NCI-H2171 (cell line): ENCODE data around the gene PRRT1.
A peak's percentile ranks its signal among the peaks of the same experiment; 100 is the strongest.

Experiments
- DNase-seq: peaks from one replicate; lab custom pipeline; 2025; lab: John Stamatoyannopoulos, UW

PRRT1 gene

DNA sequence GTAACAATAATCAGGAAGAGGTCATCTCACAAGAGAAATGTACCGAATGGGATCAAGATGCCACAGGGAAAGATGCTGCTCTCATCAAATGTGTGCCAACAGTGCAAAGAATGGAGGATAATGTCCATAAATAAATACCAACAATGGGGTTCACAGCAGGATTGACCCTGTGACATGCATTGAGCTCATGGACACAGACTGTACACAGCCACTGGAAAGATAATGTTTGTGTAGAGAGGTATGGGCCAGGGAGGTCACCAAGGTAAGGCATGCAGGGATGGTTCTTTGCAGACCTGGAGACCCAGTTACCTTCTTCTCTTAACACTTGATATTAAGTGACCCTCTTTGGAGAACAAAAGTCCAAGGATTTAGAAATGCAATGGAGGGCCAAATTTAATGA, 22.7 kb upstream of the PRRT1 start:
- DNase-seq = no peak

GRCh38 chr6:32173051-32173727, 21.4 kb upstream of the PRRT1 start:
- no peak for DNase-seq

GRCh38 chr6:32171234-32171633, 19.5 kb upstream of the PRRT1 start:
- DNase-seq = no peak

DNA sequence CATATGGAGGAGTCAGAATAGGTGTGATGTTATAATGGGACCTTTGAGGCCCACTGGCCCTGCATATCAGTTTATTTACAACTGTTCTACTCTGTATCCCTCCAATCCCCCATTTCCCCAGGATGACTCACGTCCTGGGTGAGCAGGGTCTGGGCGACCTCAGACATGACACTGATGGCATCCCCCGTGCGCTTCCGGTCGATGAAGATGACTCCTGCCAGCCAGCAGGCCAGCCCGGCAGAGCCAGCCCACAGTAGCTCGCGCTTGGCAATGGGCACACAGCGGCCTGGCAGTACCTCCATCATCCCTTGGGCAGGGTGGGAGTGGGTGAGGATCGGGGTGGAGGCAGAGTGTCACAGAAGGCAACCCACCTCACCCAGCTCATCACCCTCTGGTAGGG, 18.6 kb upstream of the PRRT1 start:
- no peak for DNase-seq

GRCh38 chr6:32168807-32169591, 17.3 kb upstream of the PRRT1 start:
- no peak for DNase-seq

GRCh38 chr6:32168350-32168749, 16.6 kb upstream of the PRRT1 start:
- DNase-seq = no peak

DNA sequence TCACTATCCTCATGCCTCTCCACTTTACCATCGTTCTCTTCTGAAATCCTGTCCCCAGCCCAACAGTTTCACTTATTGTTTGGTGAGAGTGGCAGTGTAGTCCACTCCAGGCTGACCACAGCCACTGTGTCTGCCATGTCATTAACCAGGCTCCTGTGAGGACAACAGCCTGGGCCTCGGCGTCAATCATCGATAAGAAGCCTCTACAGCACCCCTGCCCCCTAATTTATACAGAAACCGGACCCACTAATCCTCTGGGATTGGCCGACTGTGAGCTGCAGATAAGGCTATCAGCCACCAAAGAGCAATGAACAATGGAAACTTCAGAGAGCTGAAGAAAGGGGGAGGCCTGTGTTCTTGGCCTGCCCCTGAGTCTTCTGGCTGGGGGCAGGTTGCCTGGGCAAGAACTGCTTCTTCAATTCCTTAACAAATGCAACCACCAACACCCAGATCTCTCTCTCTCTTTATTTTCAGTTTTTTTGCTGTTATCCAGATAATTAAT, 16.1 kb upstream of the PRRT1 start:
- no peak for DNase-seq

- no peak for DNase-seq
These were observed 15.5 kb upstream of the PRRT1 start for GRCh38 chr6:32167154-32167760.

GRCh38 chr6:32166411-32167061, 14.8 kb upstream of the PRRT1 start:
- DNase-seq = no peak

GRCh38 chr6:32164295-32164694, 12.6 kb upstream of the PRRT1 start, which contains the start of gene EGFL8:
Gene EGFL8 (plus strand): TSS chr6:32164595. CDS start chr6:32166166, 1,571 bp downstream.
- no peak for DNase-seq

DNA sequence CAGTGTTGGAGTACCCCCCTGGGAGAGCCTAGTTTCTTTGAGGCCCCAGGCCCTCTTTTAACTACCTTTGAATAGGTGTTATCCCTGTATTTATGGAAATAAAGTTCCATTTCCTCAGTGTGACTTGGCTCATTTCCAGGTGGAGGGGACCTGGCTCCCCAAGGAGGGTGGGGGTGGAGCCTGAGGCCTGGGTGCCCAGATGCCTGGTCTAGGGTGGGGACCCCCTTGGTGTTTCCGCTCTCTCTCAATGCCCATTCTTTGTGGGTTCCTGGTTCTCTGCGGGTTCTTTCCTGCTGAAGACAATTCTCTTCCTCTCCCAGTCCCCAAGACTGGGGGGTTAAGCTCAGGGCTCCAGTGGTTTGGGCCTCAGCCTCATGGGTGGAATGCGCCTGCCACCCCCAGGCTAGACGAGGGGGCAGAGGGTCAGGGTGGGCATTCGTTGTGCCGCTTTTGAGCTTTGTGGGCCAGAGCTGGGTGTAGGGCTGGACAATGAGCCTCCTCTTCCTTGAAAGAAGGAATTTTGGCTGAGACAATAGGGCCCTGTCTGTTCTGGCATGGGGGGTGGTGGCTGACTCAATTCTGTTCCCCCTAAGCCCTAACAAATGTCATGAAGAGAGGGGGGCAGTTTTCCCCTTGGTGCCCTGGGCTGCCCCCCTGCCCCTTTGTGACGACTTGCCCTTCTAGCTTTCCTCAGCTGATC, 12.0 kb upstream of the PRRT1 start:
- DNase-seq = no peak

GRCh38 chr6:32158052-32158451, 6.3 kb upstream of the PRRT1 start:
- no peak for DNase-seq

- DNase-seq = no peak
These were observed 5.2 kb upstream of the PRRT1 start for GRCh38 chr6:32156891-32157290.

DNA sequence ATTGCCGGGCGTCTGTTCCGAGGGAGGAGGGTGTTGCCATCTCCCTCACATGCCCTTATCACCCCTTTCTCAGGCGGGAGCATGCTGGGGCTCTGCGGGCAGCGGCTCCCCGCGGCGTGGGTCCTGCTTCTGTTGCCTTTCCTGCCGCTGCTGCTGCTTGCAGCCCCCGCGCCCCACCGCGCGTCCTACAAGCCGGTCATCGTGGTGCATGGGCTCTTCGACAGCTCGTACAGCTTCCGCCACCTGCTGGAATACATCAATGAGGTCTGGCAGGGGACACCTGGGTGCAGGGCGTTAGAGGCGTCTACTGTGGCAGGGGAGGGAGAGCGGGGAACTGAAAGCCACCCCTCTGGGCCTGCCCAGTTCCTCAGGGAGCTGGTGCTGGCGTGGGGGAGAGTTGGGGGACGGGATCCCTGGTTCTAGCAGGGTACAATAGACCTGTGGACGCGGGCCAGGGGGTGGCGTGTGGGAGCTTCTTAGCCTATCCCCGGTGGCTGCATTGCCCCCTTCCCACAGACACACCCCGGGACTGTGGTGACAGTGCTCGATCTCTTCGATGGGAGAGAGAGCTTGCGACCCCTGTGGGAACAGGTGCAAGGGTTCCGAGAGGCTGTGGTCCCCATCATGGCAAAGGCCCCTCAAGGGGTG, 2.9 kb upstream of the PRRT1 start:
- peak; percentile 49 for DNase-seq

- peak; percentile 90 for DNase-seq
These were observed 2.1 kb upstream of the PRRT1 start, which contains the start of gene PPT2 for GRCh38 chr6:32153564-32154513. Gene PPT2 (plus strand): TSS chr6:32154141. CDS start chr6:32154595, 454 bp downstream.

- DNase-seq = no peak
These were observed 1.2 kb upstream of the PRRT1 start for GRCh38 chr6:32152769-32153563.

DNA sequence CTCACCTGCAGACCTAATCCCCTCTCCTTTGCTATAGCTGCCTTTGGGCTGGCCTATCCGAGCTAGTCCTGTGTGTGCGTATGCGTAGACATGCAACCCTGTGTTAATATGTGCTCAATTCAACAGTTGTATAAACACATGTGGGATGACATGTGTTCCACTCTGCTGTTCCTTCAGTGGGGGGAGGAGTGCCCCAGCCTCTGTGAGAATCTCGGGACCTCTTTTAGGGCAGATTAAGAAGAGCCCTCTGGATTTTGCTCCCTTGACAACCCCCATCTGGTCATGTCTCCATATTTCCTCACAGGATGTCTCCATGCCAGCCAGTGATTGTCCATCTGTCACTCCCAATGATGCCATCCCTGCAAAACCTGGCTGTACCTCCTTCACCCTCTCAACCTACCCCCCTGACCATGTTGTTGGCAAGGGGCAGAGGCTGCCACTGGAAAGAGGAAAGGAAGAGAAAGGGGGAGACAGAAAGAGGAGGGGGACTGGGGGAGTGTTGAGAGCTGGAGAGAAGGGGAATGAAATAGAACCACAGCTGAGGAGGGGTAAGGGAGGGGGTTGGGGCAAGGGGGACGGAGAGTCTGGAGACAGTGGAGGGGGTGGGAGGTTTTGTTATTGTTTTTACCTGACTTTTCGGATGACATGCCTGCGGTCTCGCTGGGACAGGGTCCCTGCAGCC, 417 bp downstream of the PRRT1 start:
- DNase-seq = peak; percentile 34
